AG08395 (cell line): Measurements from ENCODE around the gene TMEM108.

ENCODE experiments used
- DNase-seq: peaks from one replicate; pipeline ENCODE4 v3.0.0; 2012; ENCODE audit warnings: mixed read lengths, low spot score

The TMEM108 gene

DNA sequence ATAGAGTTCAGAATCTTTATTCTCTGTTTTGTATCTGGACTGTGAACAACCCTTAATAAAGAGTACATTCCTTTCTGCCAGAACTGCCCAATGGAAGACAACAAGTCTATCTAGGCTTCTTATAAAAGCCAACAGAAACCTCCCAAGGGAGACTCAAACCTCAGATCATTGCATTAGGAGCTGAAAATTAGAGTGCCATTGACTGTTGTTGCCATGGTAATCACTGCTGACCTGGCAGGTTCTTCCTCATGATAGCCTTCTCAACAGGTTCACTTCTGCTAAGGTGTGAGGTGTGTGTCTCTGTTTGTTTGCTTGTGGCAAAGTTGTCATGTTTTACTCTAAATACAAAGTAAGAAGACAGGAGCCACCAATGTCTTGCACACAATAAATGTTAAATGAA is 79.2 kb downstream of the TMEM108 start:
- no peak for DNase-seq

DNA sequence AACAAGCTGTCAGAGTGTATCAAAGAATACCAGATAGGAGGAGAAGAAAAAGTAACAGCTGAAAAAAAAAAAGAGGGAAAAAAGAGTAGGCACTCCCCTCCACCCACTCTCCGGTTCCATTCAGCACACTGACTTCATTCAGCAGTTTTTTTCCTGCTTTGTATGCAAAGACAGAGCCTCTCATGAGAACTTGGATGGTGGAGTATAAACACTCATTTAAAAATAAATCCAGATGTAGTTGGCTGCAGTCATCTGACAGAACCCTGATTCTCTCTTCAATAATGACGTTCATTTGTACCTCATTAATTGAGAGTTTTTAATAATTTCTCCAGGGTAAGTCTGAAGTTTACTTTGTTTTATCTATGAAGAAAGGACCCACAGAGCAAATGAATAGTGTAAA is 81.0 kb downstream of the TMEM108 start:
- no peak for DNase-seq

GRCh38 chr3:133121450-133121849 is 83.3 kb downstream of the TMEM108 start:
- DNase-seq, result no peak

DNA sequence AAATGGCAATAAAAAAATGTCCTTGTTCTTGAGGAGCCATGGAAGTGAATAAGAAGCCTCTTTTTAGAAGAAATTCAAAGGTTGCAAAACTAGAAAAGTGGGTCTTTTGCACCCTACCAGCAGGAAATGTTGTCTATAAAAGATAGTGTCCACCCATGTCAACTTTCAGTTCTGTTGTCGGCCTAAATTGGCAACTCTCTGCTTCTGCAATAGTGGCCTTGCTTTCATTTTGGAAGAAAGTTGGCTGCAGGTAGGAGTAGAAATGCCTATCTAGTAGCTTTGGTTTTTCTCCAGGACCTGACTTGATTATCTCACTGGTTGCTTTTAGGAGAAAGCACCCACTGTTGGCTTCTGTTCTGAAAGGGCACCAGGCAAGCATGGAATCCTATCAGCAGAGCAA is 85.4 kb downstream of the TMEM108 start:
- DNase-seq, result no peak

DNA sequence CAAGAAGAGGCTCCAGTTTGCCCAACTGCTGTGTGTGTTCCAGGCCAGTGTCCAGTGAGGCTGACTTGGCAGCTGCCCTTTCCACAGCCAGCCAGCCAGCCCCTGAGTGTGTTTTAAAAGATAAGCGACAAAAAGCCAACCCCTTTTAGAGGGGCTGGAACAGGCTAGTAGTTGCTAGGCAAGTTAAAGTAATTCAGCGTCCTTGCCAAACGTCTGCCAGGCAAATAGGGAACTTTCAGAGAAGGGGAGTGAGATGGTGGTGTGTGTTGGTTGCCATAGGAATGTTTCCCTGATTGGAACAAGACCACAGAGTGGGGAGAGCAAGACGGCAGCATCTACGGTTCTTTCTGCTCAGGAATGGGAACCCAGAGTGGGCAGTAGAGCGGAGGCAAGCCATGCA is 86.3 kb downstream of the TMEM108 start:
- DNase-seq, result no peak

DNA sequence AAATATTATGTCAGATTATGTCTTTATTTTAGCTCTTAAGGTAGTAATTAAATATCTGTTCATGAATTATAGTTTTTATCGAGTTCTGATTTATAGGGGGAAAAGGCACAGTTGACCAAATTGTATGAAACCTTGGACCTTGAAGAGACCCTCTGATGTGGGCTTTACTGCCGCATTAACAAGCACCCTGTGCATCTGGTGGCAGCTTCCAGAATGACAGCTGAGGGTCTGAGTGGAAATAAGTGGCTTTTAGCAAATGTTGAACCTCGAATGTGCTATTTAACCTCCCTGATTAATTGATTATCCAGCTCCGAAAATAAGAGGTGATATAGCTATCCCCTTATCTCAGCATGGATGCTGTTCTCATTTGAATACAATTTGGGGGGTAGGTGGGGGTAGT is 87.0 kb downstream of the TMEM108 start:
- no peak for DNase-seq

GRCh38 chr3:133125802-133126201 is 87.6 kb downstream of the TMEM108 start:
- no peak for DNase-seq

DNA sequence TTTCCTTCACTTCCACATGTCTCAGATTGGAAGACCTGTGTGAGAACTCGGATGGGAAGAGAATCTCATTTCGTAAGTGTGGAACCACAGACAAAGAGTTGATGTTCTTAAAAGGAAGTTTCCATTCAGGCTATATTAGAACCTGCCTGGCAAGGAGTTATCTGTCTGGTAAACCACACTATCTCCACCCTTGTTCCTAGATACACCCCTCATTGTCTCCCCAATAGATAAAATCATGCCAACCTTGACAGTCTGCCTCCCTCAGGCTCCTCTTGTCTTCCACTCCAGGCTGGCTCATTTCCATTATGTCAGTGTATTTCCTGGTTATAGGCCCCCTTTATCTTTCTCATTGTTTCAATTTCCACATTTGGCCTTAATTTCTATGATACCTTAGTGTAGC is 89.2 kb downstream of the TMEM108 start:
- no peak for DNase-seq

DNA sequence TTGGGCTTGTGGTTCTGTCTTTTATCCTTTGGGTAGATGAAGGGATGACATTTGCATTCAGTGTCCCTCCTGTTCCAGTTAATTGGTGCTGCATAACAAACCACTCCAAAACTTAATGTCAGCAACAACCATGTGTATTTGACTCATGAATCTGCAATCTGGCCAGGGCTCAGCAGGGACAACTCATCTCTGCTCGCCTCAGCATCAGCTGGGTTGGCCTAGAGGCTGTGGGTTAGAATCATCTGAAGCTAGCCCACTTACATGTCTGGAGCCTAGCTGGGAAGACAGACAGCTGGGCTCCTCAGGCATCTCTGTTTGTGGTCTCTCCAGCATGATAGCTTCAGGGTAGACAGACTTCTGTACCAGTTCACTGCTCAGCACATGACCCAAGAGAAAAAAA is 92.0 kb downstream of the TMEM108 start:
- DNase-seq, result no peak

- no peak for DNase-seq
These were observed 97.1 kb downstream of the TMEM108 start for GRCh38 chr3:133135306-133135705.

DNA sequence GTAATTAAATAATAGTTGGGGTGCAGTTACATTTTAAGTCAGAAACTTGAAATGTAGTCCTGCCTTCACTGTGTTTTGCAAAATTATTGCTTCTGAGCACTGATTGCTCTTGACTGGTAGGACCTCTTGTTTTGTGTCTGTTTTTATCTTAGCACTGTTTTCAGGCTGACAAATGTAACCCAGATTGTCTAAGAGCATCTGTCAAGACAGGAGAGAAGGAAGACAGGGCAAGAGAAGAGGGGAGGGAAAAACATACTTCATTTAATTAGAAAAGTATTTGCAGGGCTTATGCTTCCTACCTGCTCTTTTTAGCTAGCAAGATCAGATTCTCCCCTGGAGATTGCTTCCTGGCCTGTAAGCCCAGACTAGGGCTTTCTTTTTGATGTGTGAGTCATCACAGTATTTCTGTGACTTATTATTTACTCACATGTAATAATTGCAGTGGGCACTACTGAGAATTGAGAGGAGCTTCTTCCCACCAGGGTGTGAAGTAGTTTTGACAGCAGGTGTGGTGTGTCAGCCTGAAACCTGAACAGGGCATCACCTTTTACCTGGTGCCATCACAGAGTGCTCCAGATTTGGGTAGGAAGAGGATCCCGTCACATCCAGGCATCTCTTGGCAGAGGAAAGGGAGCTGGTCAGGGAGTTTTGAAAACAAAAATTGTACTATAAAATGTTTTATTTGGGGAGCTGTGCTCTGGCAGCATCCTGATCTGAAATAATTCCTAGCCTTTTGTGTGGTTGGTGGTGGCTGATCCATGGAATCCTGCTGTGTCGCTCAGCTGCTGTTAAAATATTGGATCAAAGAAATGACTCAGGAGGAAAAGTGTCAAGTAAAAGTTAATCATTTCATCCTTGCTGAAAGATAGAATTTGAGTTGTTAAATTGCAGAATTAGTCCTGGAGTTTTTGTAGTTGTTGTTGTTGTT is 98.2 kb downstream of the TMEM108 start:
- no peak for DNase-seq

GRCh38 chr3:133137042-133137996 is 99.1 kb downstream of the TMEM108 start:
- no peak for DNase-seq

DNA sequence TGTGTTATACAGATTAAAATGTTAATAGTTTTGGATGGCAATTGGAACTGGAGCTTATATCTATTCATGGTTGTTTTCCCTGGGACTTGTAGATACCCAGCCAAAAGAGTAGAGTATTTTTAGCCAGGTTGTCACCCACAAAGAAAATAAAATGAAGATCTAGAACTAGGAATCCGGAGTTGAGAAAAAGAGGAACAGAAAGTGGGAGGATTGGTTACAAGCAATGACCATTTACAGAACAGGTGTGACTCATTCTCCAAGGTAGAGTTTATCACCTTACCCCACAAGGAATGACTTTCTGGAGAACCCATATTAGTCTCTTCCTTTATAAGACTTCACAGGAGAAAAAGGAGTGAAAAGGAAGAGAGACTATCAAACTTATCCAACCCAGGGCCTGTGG is 99.8 kb downstream of the TMEM108 start:
- DNase-seq, result no peak

- no peak for DNase-seq
These were observed 113.9 kb downstream of the TMEM108 start for GRCh38 chr3:133152056-133152455.

DNA sequence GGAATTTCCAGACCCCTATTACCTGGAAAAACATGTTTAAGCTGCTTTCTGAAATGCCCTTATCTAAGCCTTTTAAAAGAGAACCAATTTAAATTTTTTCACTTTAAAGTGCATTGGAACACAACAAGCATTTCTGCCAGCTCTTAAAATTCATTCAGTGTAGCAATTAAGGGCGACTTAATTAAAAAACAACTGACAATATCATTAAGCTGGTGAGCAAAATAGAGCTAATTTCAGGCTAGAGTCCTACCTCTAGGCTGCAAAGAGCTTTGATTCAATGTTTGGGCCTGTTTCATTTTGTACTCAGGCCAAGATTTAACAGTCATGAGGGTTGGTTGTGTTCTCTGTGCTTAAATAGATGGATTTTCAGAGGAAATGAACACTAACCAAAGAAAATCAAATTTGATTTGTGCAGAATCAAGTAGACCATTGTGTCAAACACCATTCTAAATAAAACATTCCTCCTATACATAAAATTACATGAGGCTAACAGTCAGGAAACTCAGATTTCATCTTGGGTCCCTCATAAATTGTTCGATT is 114.6 kb downstream of the TMEM108 start:
- no peak for DNase-seq

DNA sequence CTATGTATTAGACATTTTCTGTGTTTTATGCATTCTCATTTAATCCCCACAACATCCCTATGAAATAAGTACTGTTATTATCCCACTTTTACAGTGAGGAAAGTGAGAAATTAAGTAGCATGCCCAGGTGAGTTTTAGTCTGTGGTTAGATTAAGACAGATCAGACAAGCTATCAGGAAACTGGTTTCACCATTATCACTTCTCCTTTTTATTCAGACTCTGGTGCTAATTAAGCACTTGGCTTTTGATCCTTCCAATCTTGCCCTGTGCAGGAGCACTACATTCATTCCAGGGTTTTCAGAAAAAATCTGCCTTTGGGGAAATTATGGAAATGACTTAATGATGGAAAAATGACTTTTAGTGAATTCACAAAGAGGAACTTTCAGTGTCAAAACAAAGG is 115.2 kb downstream of the TMEM108 start:
- no peak for DNase-seq

GRCh38 chr3:133157716-133158115 is 119.5 kb downstream of the TMEM108 start:
- no peak for DNase-seq

- DNase-seq, result no peak
These were observed 120.5 kb downstream of the TMEM108 start for GRCh38 chr3:133158686-133159085.

DNA sequence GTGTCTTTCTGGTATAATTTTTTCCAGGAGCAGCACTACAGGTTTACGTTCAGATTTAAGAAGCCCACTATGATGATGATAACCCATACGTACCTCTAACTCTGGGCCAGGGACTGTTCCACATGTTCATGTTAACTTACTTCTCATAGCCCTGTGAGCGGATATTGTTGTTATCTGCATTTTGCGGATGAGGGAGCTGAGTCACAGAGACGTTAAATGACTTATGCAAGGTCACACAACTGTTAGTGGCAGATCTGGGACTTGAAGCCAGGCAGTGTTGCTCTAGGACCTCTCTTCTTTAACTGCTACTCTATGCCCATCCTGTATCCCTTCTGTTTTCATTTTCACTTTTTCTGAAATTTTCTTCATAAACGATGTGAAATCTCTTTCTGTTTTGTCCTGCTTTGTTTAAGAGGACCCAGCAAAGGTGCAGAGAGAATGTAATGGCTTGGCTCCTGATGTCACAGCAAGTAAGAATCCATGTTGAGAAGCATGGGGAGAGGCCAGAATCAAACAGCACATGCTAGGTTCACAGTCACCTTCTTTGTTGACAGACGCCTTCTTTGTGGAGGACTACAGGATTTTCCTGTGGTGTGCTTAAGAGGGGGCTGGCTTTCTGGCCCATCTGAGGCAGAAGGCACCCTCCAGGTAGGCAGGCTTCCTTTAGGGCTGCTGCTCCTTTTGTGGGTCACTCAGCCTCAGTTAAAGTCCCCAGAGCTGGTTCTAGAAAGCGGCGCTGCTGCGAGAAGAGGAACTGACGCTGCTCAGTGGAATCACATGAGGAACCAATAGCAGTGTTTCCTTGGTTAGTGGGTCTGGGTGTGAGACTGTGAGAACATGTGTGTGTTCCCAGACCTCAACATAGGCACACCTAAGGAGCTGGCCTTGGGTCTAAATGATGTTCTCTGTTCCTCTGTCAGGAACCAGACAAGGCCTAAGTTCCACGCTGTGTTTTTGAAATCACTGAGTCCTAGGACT is 121.6 kb downstream of the TMEM108 start:
- no peak for DNase-seq

DNA sequence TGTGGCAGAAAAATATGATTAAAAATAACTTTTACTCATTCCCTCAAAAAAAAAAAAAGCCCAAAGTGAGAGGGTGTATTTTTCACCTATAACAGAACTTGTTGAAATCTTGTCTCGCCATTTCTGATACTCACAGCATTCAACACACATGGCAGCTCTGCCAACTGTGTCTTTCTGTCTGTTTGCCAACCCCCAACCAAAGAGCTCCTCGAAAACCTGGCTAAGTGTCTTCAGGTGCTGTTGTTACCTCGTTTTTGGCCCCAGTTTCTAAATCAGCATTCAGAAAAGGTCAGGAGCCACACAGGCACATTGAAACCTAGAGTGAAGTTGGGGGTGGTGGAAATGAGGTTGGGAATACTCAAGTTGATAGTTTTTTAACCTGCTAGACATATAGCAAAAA is 123.5 kb downstream of the TMEM108 start:
- DNase-seq, result no peak

GRCh38 chr3:133162265-133162664 is 124.1 kb downstream of the TMEM108 start:
- no peak for DNase-seq
